ENCODE measurements around the gene GAD1.

Gene GAD1

GRCh38 chr2:170818752-170819470, 2.2 kb downstream of the GAD1 start:
- Histone ChIP-seq H2AFZ (ENCODE audit: low read depth, low read length, severe bottlenecking) (no peak overlapping the region), H3K4me2 (ENCODE audit: low read depth, low read length, poor library complexity, severe bottlenecking) (no peak overlapping the region), H3K36me3 (ENCODE audit: low read length) (no peaks in the 10 kb centered on the region), H3K4me3 (ENCODE audit: insufficient read depth, low read length, poor library complexity, severe bottlenecking) (no peak overlapping the region), H4K20me1 (ENCODE audit: low read depth, low read length) (no peaks in the 10 kb centered on the region), H3F3A (ENCODE audit: insufficient read depth) (no peaks in the 10 kb centered on the region), H3K27me3 (ENCODE audit: low read length) (no peaks in the 10 kb centered on the region), H3K9me3 (ENCODE audit: insufficient read depth, low read length) (no peaks in the 10 kb centered on the region), H3K79me2 (ENCODE audit: insufficient read depth, low read length) (no peaks in the 10 kb centered on the region), H3K9ac (ENCODE audit: low read length) (no peak overlapping the region), H3K9me2 (replicated peaks; ENCODE audit: insufficient read depth, low read length) (no peaks in the 10 kb centered on the region), H3K27ac (ENCODE audit: low read depth, low read length) (no peak overlapping the region)
- TF ChIP-seq CTCF (IDR thresholded peaks at IDR 0.05; ENCODE audit: insufficient read depth, low read length, poor library complexity, severe bottlenecking) (no peak), EZH2phosphoT487 (conservative IDR thresholded peaks at IDR 0.05; ENCODE audit: low read length) (no peak)

GRCh38 chr2:170819680-170820664, 3.3 kb downstream of the GAD1 start:
- Histone ChIP-seq H3K27ac (ENCODE audit: low read depth, low read length) (no peak overlapping the region), H3K9me3 (ENCODE audit: insufficient read depth, low read length) (no peaks in the 10 kb centered on the region), H2AFZ (ENCODE audit: low read depth, low read length, severe bottlenecking) (no peak overlapping the region), H3K9ac (ENCODE audit: low read length) (no peak overlapping the region), H3K4me3 (ENCODE audit: insufficient read depth, low read length, poor library complexity, severe bottlenecking) (no peak overlapping the region), H3K4me2 (ENCODE audit: low read depth, low read length, poor library complexity, severe bottlenecking) (peak overlapping the region; percentile 18), H4K20me1 (ENCODE audit: low read depth, low read length) (no peaks in the 10 kb centered on the region), H3K36me3 (ENCODE audit: low read length) (no peaks in the 10 kb centered on the region), H3K27me3 (ENCODE audit: low read length) (no peaks in the 10 kb centered on the region), H3K9me2 (replicated peaks; ENCODE audit: insufficient read depth, low read length) (no peaks in the 10 kb centered on the region), H3F3A (ENCODE audit: insufficient read depth) (no peaks in the 10 kb centered on the region), H3K79me2 (ENCODE audit: insufficient read depth, low read length) (no peaks in the 10 kb centered on the region)
- TF ChIP-seq CTCF (IDR thresholded peaks at IDR 0.05; ENCODE audit: insufficient read depth, low read length, poor library complexity, severe bottlenecking), result no peak
- no peak for TF ChIP-seq EZH2phosphoT487 (conservative IDR thresholded peaks at IDR 0.05; ENCODE audit: low read length)

GRCh38 chr2:170820757-170821530, 4.3 kb downstream of the GAD1 start:
- Histone ChIP-seq H3F3A (ENCODE audit: insufficient read depth) (no peaks in the 10 kb centered on the region), H3K79me2 (ENCODE audit: insufficient read depth, low read length) (no peaks in the 10 kb centered on the region), H3K27me3 (ENCODE audit: low read length) (no peaks in the 10 kb centered on the region), H4K20me1 (ENCODE audit: low read depth, low read length) (no peaks in the 10 kb centered on the region), H3K4me2 (ENCODE audit: low read depth, low read length, poor library complexity, severe bottlenecking) (peak overlapping the region; percentile 18), H3K9me2 (replicated peaks; ENCODE audit: insufficient read depth, low read length) (no peaks in the 10 kb centered on the region), H3K9me3 (ENCODE audit: insufficient read depth, low read length) (no peaks in the 10 kb centered on the region), H3K36me3 (ENCODE audit: low read length) (no peaks in the 10 kb centered on the region), H2AFZ (ENCODE audit: low read depth, low read length, severe bottlenecking) (no peak overlapping the region), H3K9ac (ENCODE audit: low read length) (no peak overlapping the region), H3K27ac (ENCODE audit: low read depth, low read length) (no peak overlapping the region), H3K4me3 (ENCODE audit: insufficient read depth, low read length, poor library complexity, severe bottlenecking) (no peak overlapping the region)
- TF ChIP-seq EZH2phosphoT487 (conservative IDR thresholded peaks at IDR 0.05; ENCODE audit: low read length), result no peak
- no peak for TF ChIP-seq CTCF (IDR thresholded peaks at IDR 0.05; ENCODE audit: insufficient read depth, low read length, poor library complexity, severe bottlenecking)

Data from SU-DHL-6 (cell line).